Smooth muscle cell (in vitro differentiated cells): ENCODE results near the gene SLC48A1. TPM values are rescaled to one million over a fixed set of nuclear protein-coding genes. Genes with fewer than 3 reads are reported as not detected.

Source experiments
- DNase-seq: peaks from one replicate; lab custom pipeline; 2025; ENCODE audit not compliant: unreplicated experiment; lab: John Stamatoyannopoulos, UW
- H2AFZ ChIP-seq: fragments of 200-600 bp; sonication (generic); 2 replicates; pipeline ENCODE4 v1.6.0; 2016; ENCODE audit warnings: antibody characterized with exemption, low read depth, mild to moderate bottlenecking
- H3F3A ChIP-seq: fragments of 200-600 bp; sonication (generic); 2 replicates; pipeline ENCODE4 v1.6.0; 2017; ENCODE audit warnings: antibody characterized with exemption, low read depth
- H3K27ac ChIP-seq: fragments of 200-600 bp; sonication (generic); 2 replicates; pipeline ENCODE4 v1.5.1; 2016; ENCODE audit warnings: low read depth, mild to moderate bottlenecking
- H3K27me3 ChIP-seq: fragments of 200-600 bp; sonication (generic); 2 replicates; pipeline ENCODE4 v1.6.1; 2016; ENCODE audit warnings: low read depth, mild to moderate bottlenecking
- H3K36me3 ChIP-seq: fragments of 200-600 bp; sonication (generic); 2 replicates; pipeline ENCODE4 v1.5.1; 2016; ENCODE audit warnings: low read depth
- H3K4me1 ChIP-seq: fragments of 200-600 bp; sonication (generic); 2 replicates; pipeline ENCODE4 v1.5.1; 2016; ENCODE audit warnings: low read depth
- H3K4me2 ChIP-seq: fragments of 200-600 bp; sonication (generic); 2 replicates; pipeline ENCODE4 v1.6.0; 2016; ENCODE audit warnings: mild to moderate bottlenecking
- H3K4me3 ChIP-seq: fragments of 200-600 bp; sonication (generic); 2 replicates; pipeline ENCODE4 v1.5.1; 2016; ENCODE audit warnings: mild to moderate bottlenecking
- H3K79me2 ChIP-seq: fragments of 200-600 bp; sonication (generic); 2 replicates; pipeline ENCODE4 v1.6.0; 2016; ENCODE audit warnings: low read depth, mild to moderate bottlenecking
- H3K9ac ChIP-seq: fragments of 200-600 bp; sonication (generic); 2 replicates; pipeline ENCODE4 v1.6.0; 2016; ENCODE audit warnings: low read depth
- H3K9me3 ChIP-seq: fragments of 200-600 bp; sonication (generic); replicated peaks from 2 replicates; pipeline ENCODE4 v1.5.1; 2016; ENCODE audit warnings: low read depth
- H4K20me1 ChIP-seq: fragments of 200-600 bp; sonication (generic); 2 replicates; pipeline ENCODE4 v1.6.0; 2016; ENCODE audit warnings: low read depth
- WGBS: methylation state at CpG from one replicate; pipeline ENCODE4 v1.1.7; 2016; ENCODE audit warnings: low lambda C conversion rate; 5-methylcytosine and 5-hydroxymethylcytosine counted together
- polyA plus RNA-seq: library from polyadenylated mRNA; unstranded; fragments of >200 nt; fragmentation: Nextera tagmentation; extraction: Ambion mirVana; gene quantifications from 2 replicates; pipeline ENCODE4 v1.2.1, GENCODE V29; 2016
- total RNA-seq: library from RNA; depleted of rRNA; stranded (reverse); fragments of >200 nt; gene quantifications from 2 replicates; pipeline ENCODE4 v1.2.3, GENCODE V29; 2014
- TF ChIP-seq, protein P1 (sequence below): fragments of 200-600 bp; sonication (generic); IDR thresholded peaks from 2 replicates; pipeline ENCODE4 v1.5.1; 2017; ENCODE audit warnings: borderline replicate concordance, mild to moderate bottlenecking, antibody characterized with exemption; ENCODE audit not compliant: insufficient read depth, poor library complexity, severe bottlenecking

The SLC48A1 gene
- total and polyA plus RNA-seq, 2 experiments from 2014 or later = 6.2 to 11.4 TPM

DNA sequence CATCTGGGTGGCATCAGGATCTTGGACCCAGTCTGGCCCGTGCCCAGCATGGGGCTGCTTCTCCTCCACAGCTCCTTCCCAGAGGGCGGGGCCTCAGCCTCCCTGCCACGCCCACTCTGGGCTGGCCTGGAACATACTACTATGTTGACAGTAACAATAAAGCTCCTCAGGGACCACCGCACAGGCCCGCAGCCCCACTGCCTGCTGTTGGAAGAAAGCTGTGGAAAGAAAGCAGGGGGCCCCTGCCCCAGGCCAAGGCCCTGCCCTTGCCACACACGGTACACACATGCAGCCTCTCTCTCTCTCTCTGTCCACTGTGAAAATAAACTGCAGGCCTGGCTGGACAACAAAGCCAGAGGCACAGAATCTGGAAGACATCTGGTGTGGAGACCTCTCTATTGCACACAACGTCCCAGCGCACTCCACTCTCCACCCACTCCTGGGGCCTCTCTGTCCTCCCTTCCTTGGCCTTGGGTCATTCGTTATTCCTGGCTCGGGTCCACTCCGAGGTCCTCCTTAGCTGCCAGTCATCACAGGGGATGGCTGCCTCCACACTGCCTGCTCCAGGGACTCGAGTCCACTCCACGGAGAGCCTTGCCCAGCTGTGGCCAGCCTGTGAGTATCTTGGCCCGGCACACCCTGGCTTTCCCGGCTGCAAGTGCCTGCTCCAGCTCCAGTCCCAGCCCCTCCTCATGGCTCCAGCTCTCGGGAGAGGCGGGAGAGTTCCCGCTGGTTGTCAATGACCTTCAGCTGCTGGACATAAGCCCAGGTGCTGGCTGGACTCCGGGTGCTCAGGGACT lies 36.0 kb upstream of the SLC48A1 start:
- Histone ChIP-seq H3F3A (no peaks in the 10 kb centered on the region), H3K27me3 (no peaks in the 10 kb centered on the region), H3K4me2 (no peak overlapping the region), H3K36me3 (no peaks in the 10 kb centered on the region), H3K79me2 (no peaks in the 10 kb centered on the region), H3K27ac (no peak overlapping the region), H2AFZ (no peak overlapping the region), H4K20me1 (no peaks in the 10 kb centered on the region), H3K9ac (no peak overlapping the region), H3K4me3 (no peak overlapping the region), H3K9me3 (no peaks in the 10 kb centered on the region), H3K4me1 (peaks cover 23% of the 10 kb centered on the region)
- no peak for DNase-seq
- TF ChIP-seq, protein P1, sequence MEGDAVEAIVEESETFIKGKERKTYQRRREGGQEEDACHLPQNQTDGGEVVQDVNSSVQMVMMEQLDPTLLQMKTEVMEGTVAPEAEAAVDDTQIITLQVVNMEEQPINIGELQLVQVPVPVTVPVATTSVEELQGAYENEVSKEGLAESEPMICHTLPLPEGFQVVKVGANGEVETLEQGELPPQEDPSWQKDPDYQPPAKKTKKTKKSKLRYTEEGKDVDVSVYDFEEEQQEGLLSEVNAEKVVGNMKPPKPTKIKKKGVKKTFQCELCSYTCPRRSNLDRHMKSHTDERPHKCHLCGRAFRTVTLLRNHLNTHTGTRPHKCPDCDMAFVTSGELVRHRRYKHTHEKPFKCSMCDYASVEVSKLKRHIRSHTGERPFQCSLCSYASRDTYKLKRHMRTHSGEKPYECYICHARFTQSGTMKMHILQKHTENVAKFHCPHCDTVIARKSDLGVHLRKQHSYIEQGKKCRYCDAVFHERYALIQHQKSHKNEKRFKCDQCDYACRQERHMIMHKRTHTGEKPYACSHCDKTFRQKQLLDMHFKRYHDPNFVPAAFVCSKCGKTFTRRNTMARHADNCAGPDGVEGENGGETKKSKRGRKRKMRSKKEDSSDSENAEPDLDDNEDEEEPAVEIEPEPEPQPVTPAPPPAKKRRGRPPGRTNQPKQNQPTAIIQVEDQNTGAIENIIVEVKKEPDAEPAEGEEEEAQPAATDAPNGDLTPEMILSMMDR = no peak
- WGBS = 72% methylated on average over 19 of the region's 19 CpGs

DNA sequence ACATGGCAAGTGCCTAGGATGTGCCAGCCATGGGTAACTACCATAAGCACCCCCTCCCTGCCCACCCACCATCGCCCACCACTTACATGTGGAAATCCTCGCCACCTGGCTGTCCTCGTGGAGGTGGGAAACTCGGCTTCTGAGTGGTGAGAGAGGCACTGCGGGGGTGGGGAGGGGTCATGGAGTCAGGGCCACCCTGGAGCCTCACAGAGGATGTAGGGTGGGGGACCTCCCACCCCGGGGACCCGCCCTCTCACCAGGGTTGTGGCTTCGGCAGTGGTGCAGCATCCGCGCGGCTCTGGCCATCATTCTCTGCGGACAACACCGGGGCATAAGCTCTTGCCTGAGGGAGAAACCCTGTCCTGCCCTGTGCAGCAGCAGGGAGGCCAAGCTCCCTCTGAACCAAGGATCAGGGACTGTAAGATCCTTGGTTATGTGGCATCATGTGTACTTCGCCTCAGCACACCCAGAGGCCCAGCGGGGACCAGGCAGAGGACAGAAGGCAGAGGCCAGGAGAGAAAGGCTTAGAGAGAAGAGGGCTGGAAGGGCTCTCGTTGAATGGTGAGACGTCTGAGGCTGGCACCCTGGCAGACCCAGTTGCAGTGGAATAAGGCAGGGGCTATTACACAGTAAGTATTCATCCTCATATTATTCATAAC lies 35.0 kb upstream of the SLC48A1 start:
- no peaks in the 10 kb centered on the region for H4K20me1 ChIP-seq
- H3K79me2 ChIP-seq = no peaks in the 10 kb centered on the region
- no peaks in the 10 kb centered on the region for H3K9me3 ChIP-seq
- H3K27me3 ChIP-seq = no peaks in the 10 kb centered on the region
- H3K36me3 ChIP-seq = no peaks in the 10 kb centered on the region
- 89% methylated on average over 11 of the region's 17 CpGs for WGBS
- no peaks in the 10 kb centered on the region for H3F3A ChIP-seq
- H2AFZ ChIP-seq = no peak overlapping the region
- TF ChIP-seq, protein P1 = no peak
- peaks cover 23% of the 10 kb centered on the region for H3K4me1 ChIP-seq
- H3K4me2 ChIP-seq = no peak overlapping the region
- no peak overlapping the region for H3K9ac ChIP-seq
- DNase-seq = no peak
- no peak overlapping the region for H3K27ac ChIP-seq
- no peak overlapping the region for H3K4me3 ChIP-seq

DNA sequence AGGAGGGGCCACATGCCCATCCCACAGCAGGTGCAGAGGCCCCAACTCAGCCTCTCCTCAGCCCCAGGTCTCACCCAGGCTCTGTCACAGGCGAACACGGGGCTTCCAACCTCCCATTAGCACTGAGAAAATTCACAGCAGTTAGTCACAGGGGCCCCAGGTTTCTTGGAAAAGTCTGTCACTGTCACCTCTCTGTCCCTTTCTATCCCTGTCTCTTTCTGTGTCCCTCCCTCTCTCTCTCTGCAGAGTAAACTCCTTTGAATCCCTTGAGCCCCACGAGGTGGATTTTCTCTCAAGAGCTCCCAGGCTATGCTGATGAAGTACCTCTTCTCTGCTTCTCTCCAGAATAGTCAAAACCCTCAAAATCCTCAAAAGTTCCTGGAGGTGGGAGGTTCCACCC lies 33.7 kb upstream of the SLC48A1 start:
- no peak overlapping the region for H3K4me3 ChIP-seq
- H3K4me1 ChIP-seq = peaks cover 23% of the 10 kb centered on the region
- H3K79me2 ChIP-seq = no peaks in the 10 kb centered on the region
- H3K27me3 ChIP-seq = no peaks in the 10 kb centered on the region
- no peak for DNase-seq
- no peak overlapping the region for H3K27ac ChIP-seq
- no peaks in the 10 kb centered on the region for H4K20me1 ChIP-seq
- TF ChIP-seq, protein P1 = no peak
- H2AFZ ChIP-seq = no peak overlapping the region
- no peaks in the 10 kb centered on the region for H3F3A ChIP-seq
- H3K9me3 ChIP-seq = no peaks in the 10 kb centered on the region
- no peak overlapping the region for H3K4me2 ChIP-seq
- H3K9ac ChIP-seq = no peak overlapping the region
- 86% methylated on average over 3 of the region's 3 CpGs for WGBS
- no peaks in the 10 kb centered on the region for H3K36me3 ChIP-seq

DNA sequence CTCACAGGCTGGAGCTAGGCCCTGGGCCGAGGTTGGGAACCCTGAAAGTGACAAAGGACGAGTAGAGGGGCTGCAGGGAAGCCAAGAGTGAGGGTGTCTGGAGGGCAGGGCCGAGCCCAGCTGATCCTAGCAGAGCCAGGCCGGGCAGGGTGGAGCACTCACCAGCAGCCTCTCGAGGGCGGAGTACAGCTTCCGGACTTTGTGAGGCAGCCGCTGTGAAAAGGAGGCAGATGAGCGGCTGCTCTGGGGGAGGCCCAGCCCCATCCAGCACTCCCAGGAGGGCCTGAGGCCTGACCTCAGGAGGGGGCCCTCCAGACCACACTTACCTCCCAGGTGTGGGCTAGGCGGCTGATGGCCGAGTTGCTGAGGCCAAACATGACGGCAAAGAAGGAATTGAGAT lies 33.1 kb upstream of the SLC48A1 start:
- WGBS = 85% methylated on average over 12 of the region's 12 CpGs
- Histone ChIP-seq H3K9ac (no peak overlapping the region), H3K27ac (no peak overlapping the region), H3K4me1 (peaks cover 17% of the 10 kb centered on the region), H3K4me3 (no peak overlapping the region), H3K4me2 (no peak overlapping the region), H3K27me3 (no peaks in the 10 kb centered on the region), H2AFZ (no peak overlapping the region), H4K20me1 (no peaks in the 10 kb centered on the region), H3K9me3 (no peaks in the 10 kb centered on the region), H3K36me3 (no peaks in the 10 kb centered on the region), H3F3A (no peaks in the 10 kb centered on the region), H3K79me2 (no peaks in the 10 kb centered on the region)
- no peak for DNase-seq
- TF ChIP-seq, protein P1 = no peak
